HEK293 (cell line): ENCODE data around the gene ST6GAL1.
"Not testable (repeated sequence)": the region's sequence is repeated elsewhere in the genome, so short reads cannot be mapped to it uniquely, and the experiment has no call there.

Source experiments
- CTCF ChIA-PET: fragments of 350-600 bp; formaldehyde crosslinking; extraction: SDS; loops from one replicate; lab custom pipeline; 2021; ENCODE audit warnings: antibody characterized with exemption; lab: Yijun Ruan, JAX
- POLR2A ChIA-PET: fragments of 300-600 bp; formaldehyde crosslinking; extraction: SDS; loops from one replicate; lab custom pipeline; 2020; ENCODE audit warnings: antibody characterized with exemption, inconsistent platforms; lab: Yijun Ruan, JAX
- H3K27ac ChIP-seq: fragments of 200-500 bp; sonication (Bioruptor generic); 2 replicates; pipeline ENCODE4 v1.5.1; 2014; ENCODE audit warnings: low read depth, low read length, control low read depth, inconsistent platforms; ENCODE audit errors: extremely low read depth
- H3K36me3 ChIP-seq, 2 experiments: fragments of 200-500 bp in 1 of 2; sonication (Bioruptor generic) in 1 of 2; 1 replicate in 1 of 2; 2 replicates in 1 of 2; pipeline ENCODE4 v1.5.1; 2014 to 2017; ENCODE audit warnings: inconsistent platforms in 2 of 2, low read length in 2 of 2; ENCODE audit not compliant: control insufficient read depth in 2 of 2, insufficient read depth in 1 of 2
- H3K4me1 ChIP-seq: fragments of 200-500 bp; sonication (Bioruptor generic); 2 replicates; pipeline ENCODE4 v1.5.1; 2014; ENCODE audit warnings: mild to moderate bottlenecking, low read length, inconsistent platforms; ENCODE audit not compliant: control insufficient read depth, insufficient read depth
- H3K4me3 ChIP-seq: 2 replicates; pipeline ENCODE4 v1.5.1; 2011; ENCODE audit warnings: low read depth, mild to moderate bottlenecking, control low read depth, low read length, moderate library complexity
- H3K9me3 ChIP-seq: fragments of 200-500 bp; sonication (Bioruptor generic); 2 replicates; pipeline ENCODE4 v1.5.1; 2014; ENCODE audit warnings: low read depth, low read length, inconsistent platforms; ENCODE audit not compliant: control insufficient read depth, insufficient read depth
- BCL6B ChIP-seq: fragments of 450-650 bp; formaldehyde crosslinking; IDR thresholded peaks from 2 replicates; pipeline ENCODE4 v1.5.1; 2017; ENCODE audit warnings: missing biosample characterization, missing genetic modification characterization
- CTCF ChIP-seq: fragments of 450-650 bp; formaldehyde crosslinking; IDR thresholded peaks from 2 replicates; pipeline ENCODE4 v1.5.1; 2016; ENCODE audit warnings: missing biosample characterization, missing genetic modification characterization
- OVOL3 ChIP-seq: fragments of 450-650 bp; formaldehyde crosslinking; IDR thresholded peaks from 2 replicates; pipeline ENCODE4 v1.5.1; 2016; ENCODE audit warnings: missing biosample characterization, missing genetic modification characterization
- PRDM6 ChIP-seq: fragments of 450-650 bp; formaldehyde crosslinking; IDR thresholded peaks from 2 replicates; pipeline ENCODE4 v1.5.1; 2017; ENCODE audit warnings: missing biosample characterization, missing genetic modification characterization
- SCRT2 ChIP-seq: fragments of 450-650 bp; formaldehyde crosslinking; IDR thresholded peaks from 2 replicates; pipeline ENCODE4 v1.5.1; 2016; ENCODE audit warnings: missing biosample characterization, missing genetic modification characterization
- WT1 ChIP-seq: fragments of 450-650 bp; formaldehyde crosslinking; IDR thresholded peaks from 2 replicates; pipeline ENCODE4 v1.5.1; 2016; ENCODE audit warnings: missing biosample characterization, missing genetic modification characterization
- ZBTB49 ChIP-seq: fragments of 450-650 bp; formaldehyde crosslinking; IDR thresholded peaks from 2 replicates; pipeline ENCODE4 v1.5.1; 2016; ENCODE audit warnings: missing biosample characterization, missing genetic modification characterization, low read depth
- ZNF148 ChIP-seq: fragments of 450-650 bp; formaldehyde crosslinking; IDR thresholded peaks from 2 replicates; pipeline ENCODE4 v1.5.0; 2017; ENCODE audit warnings: missing biosample characterization, missing genetic modification characterization, borderline replicate concordance
- ZNF155 ChIP-seq: fragments of 450-650 bp; formaldehyde crosslinking; IDR thresholded peaks from 2 replicates; pipeline ENCODE4 v1.5.1; 2016; ENCODE audit warnings: missing biosample characterization, missing genetic modification characterization
- ZNF175 ChIP-seq: fragments of 450-650 bp; formaldehyde crosslinking; IDR thresholded peaks from 2 replicates; pipeline ENCODE4 v1.5.1; 2016; ENCODE audit warnings: missing biosample characterization, missing genetic modification characterization
- ZNF18 ChIP-seq: fragments of 450-650 bp; formaldehyde crosslinking; IDR thresholded peaks from 2 replicates; pipeline ENCODE4 v1.5.1; 2016; ENCODE audit warnings: missing biosample characterization, missing genetic modification characterization
- ZNF324 ChIP-seq: fragments of 450-650 bp; formaldehyde crosslinking; IDR thresholded peaks from 2 replicates; pipeline ENCODE4 v1.5.1; 2016; ENCODE audit warnings: missing biosample characterization, missing genetic modification characterization
- ZNF560 ChIP-seq: fragments of 450-650 bp; formaldehyde crosslinking; IDR thresholded peaks from 2 replicates; pipeline ENCODE4 v1.5.1; 2017; ENCODE audit warnings: missing biosample characterization, missing genetic modification characterization, borderline replicate concordance
- ZNF629 ChIP-seq: fragments of 450-650 bp; formaldehyde crosslinking; IDR thresholded peaks from 2 replicates; pipeline ENCODE4 v1.5.1; 2017; ENCODE audit warnings: missing biosample characterization, missing genetic modification characterization
- ZNF670 ChIP-seq: fragments of 450-650 bp; formaldehyde crosslinking; IDR thresholded peaks from 2 replicates; pipeline ENCODE4 v1.5.1; 2016; ENCODE audit warnings: missing biosample characterization, missing genetic modification characterization, low read depth
- ZSCAN16 ChIP-seq: fragments of 450-650 bp; formaldehyde crosslinking; IDR thresholded peaks from 2 replicates; pipeline ENCODE4 v1.5.1; 2016; ENCODE audit warnings: missing biosample characterization, missing genetic modification characterization
- ZSCAN30 ChIP-seq: fragments of 450-650 bp; IDR thresholded peaks from 2 replicates; pipeline ENCODE4 v1.5.1; 2018; ENCODE audit warnings: missing biosample characterization, mild to moderate bottlenecking, missing genetic modification characterization, moderate library complexity

ST6GAL1 gene

GRCh38 chr3:186965141-186965879 lies 35.0 kb downstream of the ST6GAL1 start (continued):
- TF ChIP-seq CTCF (tag by site-specific recombination) (no peak), ZSCAN16 (tag by site-specific recombination) (no peak)
- TF ChIP-seq, all 188 proteins: peak for 0

GRCh38 chr3:186966406-186966805 lies 36.1 kb downstream of the ST6GAL1 start:
- ChIA-PET CTCF (interaction anchor here (0.9 kb wide), 1 partner anchor 19 kb away, joined by 3 read pairs; no protein-coding TSS in a partner anchor), POLR2A (no interaction called here)
- TF ChIP-seq ZNF629 (tag by site-specific recombination), result no peak
- no peak for TF ChIP-seq ZNF560 (tag by site-specific recombination)
- TF ChIP-seq ZNF175, result no peak
- TF ChIP-seq ZSCAN30 (tag by site-specific recombination), result no peak
- H3K9me3 ChIP-seq, result no peaks in the 10 kb centered on the region
- H3K36me3 ChIP-seq, result peaks cover 0 to 5% of the 10 kb centered on the region in 2 experiments; a peak in 1 of 3 replicates
- no peak overlapping the region for H3K4me3 ChIP-seq
- H3K4me1 ChIP-seq, result no peaks in the 10 kb centered on the region
- H3K27ac ChIP-seq, result no peak overlapping the region

GRCh38 chr3:186967236-186967635 lies 36.9 kb downstream of the ST6GAL1 start:
- POLR2A ChIA-PET, result interaction anchor here (0.6 kb wide), 1 partner anchor 11 kb away, joined by 3 read pairs; no protein-coding TSS in a partner anchor
- CTCF ChIA-PET, result interaction anchor here (0.7 kb wide), 1 partner anchor 377 kb away, joined by 3 read pairs; no protein-coding TSS in a partner anchor
- not testable (repeated sequence) for H3K36me3 ChIP-seq, H3K4me3 ChIP-seq, H3K9me3 ChIP-seq, H3K4me1 ChIP-seq, H3K27ac ChIP-seq

- H3K9me3 ChIP-seq, result no peaks in the 10 kb centered on the region
- H3K27ac ChIP-seq, result no peak overlapping the region
- POLR2A ChIA-PET, result no interaction called here
- H3K4me1 ChIP-seq, result no peaks in the 10 kb centered on the region
- H3K4me3 ChIP-seq, result no peak overlapping the region
- CTCF ChIA-PET, result no interaction called here
- peaks cover 0 to 5% of the 10 kb centered on the region in 2 experiments; a peak in 1 of 3 replicates for H3K36me3 ChIP-seq
- no peak for TF ChIP-seq SCRT2 (tag by site-specific recombination)
- TF ChIP-seq PRDM6 (tag by site-specific recombination), result no peak
- TF ChIP-seq ZNF670 (tag by site-specific recombination), result no peak
- no peak for TF ChIP-seq WT1 (tag by site-specific recombination)
- no peak for TF ChIP-seq OVOL3 (tag by site-specific recombination)
- no peak for TF ChIP-seq ZBTB49
- TF ChIP-seq BCL6B, result no peak
- TF ChIP-seq ZNF155, result no peak
- TF ChIP-seq ZNF18 (tag by site-specific recombination), result no peak
- TF ChIP-seq ZNF324 (tag by site-specific recombination), result no peak
- TF ChIP-seq ZNF148, result no peak
Observed at GRCh38 chr3:186967686-186968085, 37.4 kb downstream of the ST6GAL1 start.
